Mammary epithelial cell (primary cell): ENCODE data around the gene ZFR2.

Experiments used
- CTCF ChIP-seq, 2 donors: IDR thresholded peaks in 1 of 2; conservative IDR thresholded peaks in 1 of 2; 2 replicates each; pipeline ENCODE4 v1.5.1; 2011 to 2012; ENCODE audit warnings: inconsistent platforms in 2 of 2, low read length in 2 of 2, mild to moderate bottlenecking in 2 of 2, control low read depth in 1 of 2, low read depth in 1 of 2; ENCODE audit not compliant: insufficient read depth in 1 of 2; ENCODE audit errors: extremely low read depth in 1 of 2
- EZH2 ChIP-seq: IDR thresholded peaks from 2 replicates; pipeline ENCODE4 v1.6.1; 2012; ENCODE audit warnings: low read length, inconsistent platforms, borderline replicate concordance

GRCh38 chr19:3770136-3770999 is 98.5 kb downstream of the ZFR2 start:
- TF ChIP-seq CTCF (conservative IDR thresholded peaks at IDR 0.05 in 1 of 2, IDR thresholded peaks at IDR 0.05 in 1 of 2; ENCODE audit: extremely low read depth in 1 of 2, insufficient read depth in 1 of 2, low read depth in 1 of 2, low read length in 2 of 2) (no peak), EZH2 (no peak)
